ENCODE measurements around the gene WDR82. TPM values are rescaled to one million over a fixed set of nuclear protein-coding genes. Genes with fewer than 3 reads are reported as not detected.

Gene WDR82
- total and polyA plus RNA-seq, 2 of the 8 experiments (the other 6 are each of a cell fraction or from before 2014, with no cell fraction given): 33.5 to 82.7 TPM

GRCh38 chr3:52317208-52318000 lies 39.0 kb upstream of the WDR82 start (continued):
- TF ChIP-seq, protein P1, sequence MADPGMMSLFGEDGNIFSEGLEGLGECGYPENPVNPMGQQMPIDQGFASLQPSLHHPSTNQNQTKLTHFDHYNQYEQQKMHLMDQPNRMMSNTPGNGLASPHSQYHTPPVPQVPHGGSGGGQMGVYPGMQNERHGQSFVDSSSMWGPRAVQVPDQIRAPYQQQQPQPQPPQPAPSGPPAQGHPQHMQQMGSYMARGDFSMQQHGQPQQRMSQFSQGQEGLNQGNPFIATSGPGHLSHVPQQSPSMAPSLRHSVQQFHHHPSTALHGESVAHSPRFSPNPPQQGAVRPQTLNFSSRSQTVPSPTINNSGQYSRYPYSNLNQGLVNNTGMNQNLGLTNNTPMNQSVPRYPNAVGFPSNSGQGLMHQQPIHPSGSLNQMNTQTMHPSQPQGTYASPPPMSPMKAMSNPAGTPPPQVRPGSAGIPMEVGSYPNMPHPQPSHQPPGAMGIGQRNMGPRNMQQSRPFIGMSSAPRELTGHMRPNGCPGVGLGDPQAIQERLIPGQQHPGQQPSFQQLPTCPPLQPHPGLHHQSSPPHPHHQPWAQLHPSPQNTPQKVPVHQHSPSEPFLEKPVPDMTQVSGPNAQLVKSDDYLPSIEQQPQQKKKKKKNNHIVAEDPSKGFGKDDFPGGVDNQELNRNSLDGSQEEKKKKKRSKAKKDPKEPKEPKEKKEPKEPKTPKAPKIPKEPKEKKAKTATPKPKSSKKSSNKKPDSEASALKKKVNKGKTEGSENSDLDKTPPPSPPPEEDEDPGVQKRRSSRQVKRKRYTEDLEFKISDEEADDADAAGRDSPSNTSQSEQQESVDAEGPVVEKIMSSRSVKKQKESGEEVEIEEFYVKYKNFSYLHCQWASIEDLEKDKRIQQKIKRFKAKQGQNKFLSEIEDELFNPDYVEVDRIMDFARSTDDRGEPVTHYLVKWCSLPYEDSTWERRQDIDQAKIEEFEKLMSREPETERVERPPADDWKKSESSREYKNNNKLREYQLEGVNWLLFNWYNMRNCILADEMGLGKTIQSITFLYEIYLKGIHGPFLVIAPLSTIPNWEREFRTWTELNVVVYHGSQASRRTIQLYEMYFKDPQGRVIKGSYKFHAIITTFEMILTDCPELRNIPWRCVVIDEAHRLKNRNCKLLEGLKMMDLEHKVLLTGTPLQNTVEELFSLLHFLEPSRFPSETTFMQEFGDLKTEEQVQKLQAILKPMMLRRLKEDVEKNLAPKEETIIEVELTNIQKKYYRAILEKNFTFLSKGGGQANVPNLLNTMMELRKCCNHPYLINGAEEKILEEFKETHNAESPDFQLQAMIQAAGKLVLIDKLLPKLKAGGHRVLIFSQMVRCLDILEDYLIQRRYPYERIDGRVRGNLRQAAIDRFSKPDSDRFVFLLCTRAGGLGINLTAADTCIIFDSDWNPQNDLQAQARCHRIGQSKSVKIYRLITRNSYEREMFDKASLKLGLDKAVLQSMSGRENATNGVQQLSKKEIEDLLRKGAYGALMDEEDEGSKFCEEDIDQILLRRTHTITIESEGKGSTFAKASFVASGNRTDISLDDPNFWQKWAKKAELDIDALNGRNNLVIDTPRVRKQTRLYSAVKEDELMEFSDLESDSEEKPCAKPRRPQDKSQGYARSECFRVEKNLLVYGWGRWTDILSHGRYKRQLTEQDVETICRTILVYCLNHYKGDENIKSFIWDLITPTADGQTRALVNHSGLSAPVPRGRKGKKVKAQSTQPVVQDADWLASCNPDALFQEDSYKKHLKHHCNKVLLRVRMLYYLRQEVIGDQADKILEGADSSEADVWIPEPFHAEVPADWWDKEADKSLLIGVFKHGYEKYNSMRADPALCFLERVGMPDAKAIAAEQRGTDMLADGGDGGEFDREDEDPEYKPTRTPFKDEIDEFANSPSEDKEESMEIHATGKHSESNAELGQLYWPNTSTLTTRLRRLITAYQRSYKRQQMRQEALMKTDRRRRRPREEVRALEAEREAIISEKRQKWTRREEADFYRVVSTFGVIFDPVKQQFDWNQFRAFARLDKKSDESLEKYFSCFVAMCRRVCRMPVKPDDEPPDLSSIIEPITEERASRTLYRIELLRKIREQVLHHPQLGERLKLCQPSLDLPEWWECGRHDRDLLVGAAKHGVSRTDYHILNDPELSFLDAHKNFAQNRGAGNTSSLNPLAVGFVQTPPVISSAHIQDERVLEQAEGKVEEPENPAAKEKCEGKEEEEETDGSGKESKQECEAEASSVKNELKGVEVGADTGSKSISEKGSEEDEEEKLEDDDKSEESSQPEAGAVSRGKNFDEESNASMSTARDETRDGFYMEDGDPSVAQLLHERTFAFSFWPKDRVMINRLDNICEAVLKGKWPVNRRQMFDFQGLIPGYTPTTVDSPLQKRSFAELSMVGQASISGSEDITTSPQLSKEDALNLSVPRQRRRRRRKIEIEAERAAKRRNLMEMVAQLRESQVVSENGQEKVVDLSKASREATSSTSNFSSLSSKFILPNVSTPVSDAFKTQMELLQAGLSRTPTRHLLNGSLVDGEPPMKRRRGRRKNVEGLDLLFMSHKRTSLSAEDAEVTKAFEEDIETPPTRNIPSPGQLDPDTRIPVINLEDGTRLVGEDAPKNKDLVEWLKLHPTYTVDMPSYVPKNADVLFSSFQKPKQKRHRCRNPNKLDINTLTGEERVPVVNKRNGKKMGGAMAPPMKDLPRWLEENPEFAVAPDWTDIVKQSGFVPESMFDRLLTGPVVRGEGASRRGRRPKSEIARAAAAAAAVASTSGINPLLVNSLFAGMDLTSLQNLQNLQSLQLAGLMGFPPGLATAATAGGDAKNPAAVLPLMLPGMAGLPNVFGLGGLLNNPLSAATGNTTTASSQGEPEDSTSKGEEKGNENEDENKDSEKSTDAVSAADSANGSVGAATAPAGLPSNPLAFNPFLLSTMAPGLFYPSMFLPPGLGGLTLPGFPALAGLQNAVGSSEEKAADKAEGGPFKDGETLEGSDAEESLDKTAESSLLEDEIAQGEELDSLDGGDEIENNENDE (IDR thresholded peaks at IDR 0.05; ENCODE audit: insufficient replicate concordance, low read length): no peak
- TF ChIP-seq TBP (IDR thresholded peaks at IDR 0.05; ENCODE audit: low read depth, low read length): peak; percentile 52; the same call in 1 of the 2 replicates
- no peak for TF ChIP-seq CTCF (IDR thresholded peaks at IDR 0.05; ENCODE audit: control extremely low read depth in 1 of 3, insufficient read depth in 1 of 3, low read depth in 1 of 3, low read length in 3 of 3)
- TF ChIP-seq RNF2 (IDR thresholded peaks at IDR 0.05; ENCODE audit: borderline replicate concordance, low read depth, low read length, missing control alignments, poor library complexity, severe bottlenecking): no peak
- TF ChIP-seq RFX5 (IDR thresholded peaks at IDR 0.05; ENCODE audit: borderline replicate concordance, low read depth, low read length): no peak
- no peak for TF ChIP-seq KDM1A (IDR thresholded peaks at IDR 0.05; ENCODE audit: borderline replicate concordance, low read length)
